GM10266 (cell line): ENCODE measurements around the gene CRAT.

Experiments
- DNase-seq: peaks from one replicate; pipeline ENCODE4 v3.0.0; 2012; ENCODE audit errors: extremely low spot score
- TF ChIP-seq, protein P1 (sequence below): IDR thresholded peaks from 2 replicates; pipeline ENCODE4 v1.5.1; 2012; ENCODE audit warnings: mild to moderate bottlenecking, low read depth; ENCODE audit not compliant: control insufficient read depth, insufficient read depth; ENCODE audit errors: missing control alignments

CRAT gene

DNA sequence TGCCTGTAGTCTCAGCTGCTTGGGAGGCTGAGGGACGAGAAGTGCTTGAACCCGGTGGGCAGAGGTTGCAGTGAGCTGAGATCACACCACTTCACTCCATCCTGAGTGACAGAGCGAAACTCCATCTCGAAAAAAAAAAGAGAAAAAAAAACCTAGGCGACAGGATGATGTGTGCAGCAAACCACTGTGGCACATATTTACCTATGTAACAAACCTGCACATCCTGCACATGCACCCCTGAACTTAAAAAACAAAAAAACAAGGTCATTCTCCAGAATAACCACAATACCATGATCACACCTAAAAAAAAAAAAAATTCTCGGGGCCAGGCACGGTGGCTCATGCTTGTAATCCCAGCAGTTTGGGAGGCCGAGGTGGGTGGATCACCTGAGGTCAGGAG, 37.2 kb downstream of the CRAT start:
- TF ChIP-seq, protein P1, sequence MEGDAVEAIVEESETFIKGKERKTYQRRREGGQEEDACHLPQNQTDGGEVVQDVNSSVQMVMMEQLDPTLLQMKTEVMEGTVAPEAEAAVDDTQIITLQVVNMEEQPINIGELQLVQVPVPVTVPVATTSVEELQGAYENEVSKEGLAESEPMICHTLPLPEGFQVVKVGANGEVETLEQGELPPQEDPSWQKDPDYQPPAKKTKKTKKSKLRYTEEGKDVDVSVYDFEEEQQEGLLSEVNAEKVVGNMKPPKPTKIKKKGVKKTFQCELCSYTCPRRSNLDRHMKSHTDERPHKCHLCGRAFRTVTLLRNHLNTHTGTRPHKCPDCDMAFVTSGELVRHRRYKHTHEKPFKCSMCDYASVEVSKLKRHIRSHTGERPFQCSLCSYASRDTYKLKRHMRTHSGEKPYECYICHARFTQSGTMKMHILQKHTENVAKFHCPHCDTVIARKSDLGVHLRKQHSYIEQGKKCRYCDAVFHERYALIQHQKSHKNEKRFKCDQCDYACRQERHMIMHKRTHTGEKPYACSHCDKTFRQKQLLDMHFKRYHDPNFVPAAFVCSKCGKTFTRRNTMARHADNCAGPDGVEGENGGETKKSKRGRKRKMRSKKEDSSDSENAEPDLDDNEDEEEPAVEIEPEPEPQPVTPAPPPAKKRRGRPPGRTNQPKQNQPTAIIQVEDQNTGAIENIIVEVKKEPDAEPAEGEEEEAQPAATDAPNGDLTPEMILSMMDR: no peak

DNA sequence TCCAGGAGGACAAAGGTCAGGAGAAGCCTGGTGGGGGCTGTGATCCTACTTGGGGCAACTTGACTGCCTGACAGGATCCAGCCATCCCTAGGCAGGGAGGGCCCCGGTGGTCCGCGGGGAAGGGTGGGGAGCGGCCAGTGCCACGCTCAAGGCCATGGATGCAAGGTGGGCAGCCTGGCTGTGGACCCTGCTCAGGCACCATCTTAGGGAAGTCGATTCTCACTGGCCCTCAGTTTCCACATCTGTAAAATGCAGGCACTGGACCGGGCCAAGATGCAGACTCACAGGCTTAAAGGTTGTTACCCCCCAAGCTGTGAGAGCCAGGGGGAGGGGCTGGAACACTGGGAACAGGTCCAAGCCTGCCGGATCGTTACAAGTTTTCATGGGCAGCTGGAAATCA, 38.4 kb downstream of the CRAT start:
- no peak for DNase-seq
- TF ChIP-seq, protein P1: no peak

More for the DNA sequence above, 37.2 kb downstream of the CRAT start:
- no peak for DNase-seq

DNA sequence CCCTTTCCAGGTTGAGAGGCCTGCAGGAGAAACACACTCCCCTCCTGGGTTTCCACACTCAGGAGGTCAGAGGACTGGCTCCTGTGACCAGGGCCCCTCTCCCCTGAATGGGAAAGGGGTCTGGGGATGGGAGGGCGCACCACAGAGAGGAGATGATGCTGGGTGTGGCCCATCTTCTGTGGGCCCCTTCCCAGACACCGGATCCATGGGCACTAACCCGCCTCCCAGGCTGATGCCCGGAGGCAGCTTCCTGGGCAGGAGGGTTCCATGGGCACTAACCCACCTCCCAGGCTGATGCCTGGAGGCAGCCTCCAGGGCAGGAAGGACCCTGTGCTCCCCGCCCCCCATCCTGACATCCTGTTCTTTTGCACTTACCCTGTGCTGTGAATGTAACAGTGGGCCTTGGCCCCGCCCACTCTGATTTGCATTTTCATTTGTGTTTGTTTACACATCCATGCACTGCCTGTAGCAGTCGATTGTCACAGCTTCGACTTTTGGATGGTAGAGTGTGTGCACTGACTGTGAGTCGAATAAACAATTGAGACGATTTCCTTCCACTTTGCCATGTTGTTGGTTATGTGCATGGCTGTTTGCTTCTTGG, 39.0 kb downstream of the CRAT start:
- TF ChIP-seq, protein P1: no peak
- no peak for DNase-seq

DNA sequence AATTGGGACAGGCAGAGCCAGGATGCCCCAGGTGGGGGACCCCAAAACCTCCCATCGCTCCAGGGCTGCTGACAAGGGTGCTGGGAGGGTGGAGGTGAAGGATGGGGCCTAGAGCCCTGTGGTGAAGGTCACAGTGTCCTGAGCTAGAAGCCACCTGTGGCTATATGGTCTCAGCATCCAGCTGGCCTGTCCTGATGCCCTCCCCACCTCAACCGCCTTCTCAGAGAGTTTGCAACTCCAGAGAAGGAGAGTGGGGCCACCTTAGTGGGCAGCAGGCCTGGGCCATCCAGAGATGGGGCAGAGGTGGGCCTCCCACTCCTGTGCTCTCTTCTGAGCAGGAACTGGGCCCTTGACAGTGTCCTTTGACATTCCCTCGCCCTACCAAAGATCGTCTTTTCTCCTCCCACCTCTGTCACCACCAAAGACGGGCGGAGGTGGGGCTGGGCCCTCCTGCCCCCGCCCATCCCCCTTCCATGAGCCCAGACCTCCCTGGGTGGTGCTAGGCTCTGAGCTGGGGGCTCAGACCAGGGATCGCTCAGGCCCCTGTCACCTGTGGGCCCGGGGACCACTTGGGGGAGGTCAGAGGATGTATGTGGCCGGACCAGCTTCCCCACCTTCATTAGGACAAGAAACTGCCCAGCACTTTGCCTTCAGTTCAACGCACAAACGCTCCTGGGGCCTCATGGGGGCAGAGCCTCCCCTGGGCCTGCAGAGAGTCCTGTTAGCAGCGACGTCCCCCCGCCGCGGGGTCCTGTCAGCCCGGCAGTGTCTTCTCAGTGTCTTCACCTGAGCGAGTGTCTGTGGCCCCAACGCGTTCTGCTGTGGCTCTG, 39.7 kb downstream of the CRAT start:
- DNase-seq: no peak
- TF ChIP-seq, protein P1: no peak

DNA sequence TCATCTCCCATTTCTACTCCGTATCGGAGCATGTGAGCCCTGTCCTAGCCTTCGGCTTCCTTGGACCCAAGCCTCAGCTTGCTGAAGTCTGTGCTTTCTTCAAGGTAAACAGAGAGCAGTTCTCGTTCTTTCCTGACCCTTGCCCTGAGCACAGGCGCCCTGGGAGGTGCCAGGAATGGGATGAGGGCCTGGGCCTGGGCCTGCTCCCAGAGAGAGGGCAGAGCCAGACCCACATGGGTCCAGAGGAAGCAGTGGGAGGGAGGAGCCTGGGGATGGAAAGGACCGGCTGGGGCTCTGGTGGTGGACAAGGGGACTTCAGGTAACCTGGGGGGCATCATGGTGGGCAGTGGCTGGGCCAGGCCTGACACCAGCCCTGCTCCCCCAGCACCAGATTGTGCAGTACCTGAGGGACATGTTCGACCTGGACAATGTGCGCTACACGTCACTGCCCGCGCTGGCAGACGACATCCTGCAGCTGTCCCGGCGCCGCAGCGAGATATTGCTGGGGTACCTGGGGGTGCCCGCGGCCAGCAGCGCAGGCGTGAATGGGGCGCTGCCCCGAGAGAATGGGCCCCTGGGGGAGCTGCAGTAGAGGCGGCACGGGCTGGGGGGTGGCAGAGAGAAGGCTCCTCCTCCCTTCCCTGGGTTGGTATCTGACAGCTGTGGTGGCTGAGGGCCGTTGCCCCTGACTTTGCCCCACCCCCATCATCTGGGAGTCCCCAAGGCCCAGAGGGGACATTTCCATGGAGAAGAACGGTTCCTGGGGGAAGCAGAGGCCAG, 40.5 kb downstream of the CRAT start:
- TF ChIP-seq, protein P1: no peak
- no peak for DNase-seq

DNA sequence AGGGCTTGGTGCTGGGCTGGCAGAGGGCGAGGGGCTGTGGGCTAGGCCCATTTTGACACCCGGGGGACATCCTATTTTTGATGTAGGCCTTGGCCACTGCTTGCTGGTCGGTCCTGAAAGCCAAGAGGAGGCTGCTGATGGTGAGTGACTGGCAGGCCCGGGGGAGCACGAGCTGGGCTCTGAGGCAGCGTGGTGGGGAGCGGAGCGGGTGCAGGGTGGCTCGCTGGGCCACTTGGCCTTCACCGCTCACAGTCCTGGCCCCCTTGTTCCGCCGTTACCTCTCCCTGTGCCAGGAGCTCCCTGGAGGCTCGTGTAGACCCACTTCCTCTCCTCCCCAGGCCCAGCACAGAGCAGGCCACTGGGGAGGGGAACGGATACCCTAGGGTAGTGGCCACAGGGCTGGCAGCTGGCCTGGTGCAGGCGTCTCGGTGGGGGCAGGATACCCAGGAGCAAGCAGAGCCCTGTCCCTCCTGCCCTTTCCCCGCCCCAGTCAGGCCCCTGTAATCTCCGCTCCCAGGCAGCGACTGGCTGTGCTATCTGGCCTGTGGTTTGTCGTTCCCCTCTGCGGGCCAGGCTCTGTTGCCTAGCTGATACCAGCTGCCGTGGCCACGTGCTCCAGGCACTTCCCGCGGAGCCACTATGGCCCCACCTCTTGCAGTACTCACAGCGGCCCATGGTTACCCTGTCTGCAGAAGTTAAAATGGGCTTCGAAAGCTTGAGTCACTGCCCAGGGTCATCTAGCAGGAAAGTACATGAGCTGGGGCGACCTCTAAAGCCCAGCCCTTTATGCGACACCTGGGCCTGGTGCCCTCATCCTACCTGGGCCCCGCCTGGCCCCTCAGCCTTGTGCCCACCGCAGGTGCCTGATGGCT, 41.4 kb downstream of the CRAT start:
- DNase-seq: peak; percentile 69
- TF ChIP-seq, protein P1: no peak
